ENCODE measurements around the gene MIS18A.
"Not testable (repeated sequence)": the region's sequence is repeated elsewhere in the genome, so short reads cannot be mapped to it uniquely, and the experiment has no call there.

MIS18A gene

GRCh38 chr21:32270748-32271147 is 8.1 kb downstream of the MIS18A start:
- TF ChIP-seq CTCF (conservative IDR thresholded peaks at IDR 0.05) = no peak
- no peak overlapping the region for H3K27ac ChIP-seq

GRCh38 chr21:32265321-32265720 is 13.5 kb downstream of the MIS18A start:
- H3K27ac ChIP-seq = not testable (repeated sequence)

GRCh38 chr21:32261929-32262328 is 16.9 kb downstream of the MIS18A start:
- TF ChIP-seq CTCF (conservative IDR thresholded peaks at IDR 0.05) = no peak
- H3K27ac ChIP-seq = no peak overlapping the region

- no peak for TF ChIP-seq CTCF (conservative IDR thresholded peaks at IDR 0.05)
- H3K27ac ChIP-seq = no peak overlapping the region
These were observed 18.7 kb downstream of the MIS18A start for GRCh38 chr21:32260130-32260529.

GRCh38 chr21:32258786-32259048 is 20.1 kb downstream of the MIS18A start:
- H3K27ac ChIP-seq = not testable (repeated sequence)

- H3K27ac ChIP-seq = peak overlapping the region; percentile 49
- TF ChIP-seq CTCF (conservative IDR thresholded peaks at IDR 0.05) = peak; percentile 91
These were observed 20.7 kb downstream of the MIS18A start for GRCh38 chr21:32257962-32258785.

GRCh38 chr21:32256873-32257620 is 21.8 kb downstream of the MIS18A start:
- peak overlapping the region; percentile 49 for H3K27ac ChIP-seq
- no peak for TF ChIP-seq CTCF (conservative IDR thresholded peaks at IDR 0.05)

- peak overlapping the region; percentile 49 for H3K27ac ChIP-seq
These were observed 22.6 kb downstream of the MIS18A start for GRCh38 chr21:32256251-32256650.

More at GRCh38 chr21:32256251-32256650, 22.6 kb downstream of the MIS18A start:
- no peak for TF ChIP-seq CTCF (conservative IDR thresholded peaks at IDR 0.05)
